Neural crest cell (in vitro differentiated cells): Measurements from ENCODE around the gene PTPN12. TPM values are rescaled to one million over a fixed set of nuclear protein-coding genes. Genes with fewer than 3 reads are reported as not detected.
A peak's percentile ranks its signal among the peaks of the same experiment; 100 is the strongest.

ENCODE experiments used
- DNase-seq: peaks from one replicate; pipeline ENCODE4 v3.0.0; 2021; ENCODE audit warnings: low read depth, mixed read lengths, low spot score
- H3K27ac Mint-ChIP-seq: one replicate; pipeline ENCODE4 v1.8.0; 2021; ENCODE audit warnings: mild to moderate bottlenecking, mixed read lengths; ENCODE audit not compliant: unreplicated experiment
- H3K27me3 Mint-ChIP-seq: 2 replicates; pipeline ENCODE4 v1.8.0; 2021; ENCODE audit warnings: low read depth, mild to moderate bottlenecking, mixed read lengths
- H3K36me3 Mint-ChIP-seq: 2 replicates; pipeline ENCODE4 v1.8.0; 2021; ENCODE audit warnings: low read depth, mild to moderate bottlenecking, mixed read lengths
- H3K4me1 Mint-ChIP-seq: 2 replicates; pipeline ENCODE4 v1.8.0; 2021; ENCODE audit warnings: mixed read lengths
- H3K4me3 Mint-ChIP-seq: one replicate; pipeline ENCODE4 v1.8.0; 2021; ENCODE audit warnings: mild to moderate bottlenecking, mixed read lengths
- H3K9me3 Mint-ChIP-seq: 2 replicates; pipeline ENCODE4 v1.8.0; 2021; ENCODE audit warnings: mixed read lengths
- total RNA-seq: library from RNA; stranded (reverse); gene quantifications from 2 replicates; pipeline ENCODE4 v1.2.1, GENCODE V29; 2021
- TF ChIP-seq, protein P1 (sequence below): fragments of 200-600 bp; sonication (generic); conservative IDR thresholded peaks from 2 replicates; pipeline ENCODE4 v1.5.0; 2021; ENCODE audit warnings: antibody characterized with exemption, mild to moderate bottlenecking

Gene PTPN12
- total RNA-seq, 1 donor from 2014 or later, result 88.2 TPM

DNA sequence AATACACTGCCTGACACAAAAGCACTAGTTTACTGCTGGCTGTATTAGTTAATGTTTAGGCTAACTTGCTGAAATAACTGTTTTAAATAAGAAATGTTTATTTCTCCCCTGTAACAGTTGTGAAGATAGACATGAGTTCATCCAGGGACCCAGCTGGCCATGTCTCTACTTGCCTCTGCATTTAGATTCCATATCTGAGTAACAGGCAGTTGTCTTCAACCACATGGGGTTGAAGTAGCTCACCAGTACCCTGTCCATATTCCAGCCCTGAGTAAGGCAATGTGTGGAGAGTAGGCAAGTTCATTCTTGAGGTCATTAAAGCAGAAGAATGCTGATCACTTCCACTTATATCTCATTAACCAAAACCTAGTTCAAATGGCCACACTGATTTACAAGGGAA, 128.1 kb downstream of the PTPN12 start:
- TF ChIP-seq, protein P1, sequence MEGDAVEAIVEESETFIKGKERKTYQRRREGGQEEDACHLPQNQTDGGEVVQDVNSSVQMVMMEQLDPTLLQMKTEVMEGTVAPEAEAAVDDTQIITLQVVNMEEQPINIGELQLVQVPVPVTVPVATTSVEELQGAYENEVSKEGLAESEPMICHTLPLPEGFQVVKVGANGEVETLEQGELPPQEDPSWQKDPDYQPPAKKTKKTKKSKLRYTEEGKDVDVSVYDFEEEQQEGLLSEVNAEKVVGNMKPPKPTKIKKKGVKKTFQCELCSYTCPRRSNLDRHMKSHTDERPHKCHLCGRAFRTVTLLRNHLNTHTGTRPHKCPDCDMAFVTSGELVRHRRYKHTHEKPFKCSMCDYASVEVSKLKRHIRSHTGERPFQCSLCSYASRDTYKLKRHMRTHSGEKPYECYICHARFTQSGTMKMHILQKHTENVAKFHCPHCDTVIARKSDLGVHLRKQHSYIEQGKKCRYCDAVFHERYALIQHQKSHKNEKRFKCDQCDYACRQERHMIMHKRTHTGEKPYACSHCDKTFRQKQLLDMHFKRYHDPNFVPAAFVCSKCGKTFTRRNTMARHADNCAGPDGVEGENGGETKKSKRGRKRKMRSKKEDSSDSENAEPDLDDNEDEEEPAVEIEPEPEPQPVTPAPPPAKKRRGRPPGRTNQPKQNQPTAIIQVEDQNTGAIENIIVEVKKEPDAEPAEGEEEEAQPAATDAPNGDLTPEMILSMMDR, result no peak
- no peaks in the 10 kb centered on the region for H3K9me3 Mint-ChIP-seq
- H3K27me3 Mint-ChIP-seq, result no peaks in the 10 kb centered on the region
- no peak for DNase-seq
- no peak overlapping the region for H3K27ac Mint-ChIP-seq
- no peak overlapping the region for H3K4me3 Mint-ChIP-seq
- no peaks in the 10 kb centered on the region for H3K4me1 Mint-ChIP-seq
- no peaks in the 10 kb centered on the region for H3K36me3 Mint-ChIP-seq

DNA sequence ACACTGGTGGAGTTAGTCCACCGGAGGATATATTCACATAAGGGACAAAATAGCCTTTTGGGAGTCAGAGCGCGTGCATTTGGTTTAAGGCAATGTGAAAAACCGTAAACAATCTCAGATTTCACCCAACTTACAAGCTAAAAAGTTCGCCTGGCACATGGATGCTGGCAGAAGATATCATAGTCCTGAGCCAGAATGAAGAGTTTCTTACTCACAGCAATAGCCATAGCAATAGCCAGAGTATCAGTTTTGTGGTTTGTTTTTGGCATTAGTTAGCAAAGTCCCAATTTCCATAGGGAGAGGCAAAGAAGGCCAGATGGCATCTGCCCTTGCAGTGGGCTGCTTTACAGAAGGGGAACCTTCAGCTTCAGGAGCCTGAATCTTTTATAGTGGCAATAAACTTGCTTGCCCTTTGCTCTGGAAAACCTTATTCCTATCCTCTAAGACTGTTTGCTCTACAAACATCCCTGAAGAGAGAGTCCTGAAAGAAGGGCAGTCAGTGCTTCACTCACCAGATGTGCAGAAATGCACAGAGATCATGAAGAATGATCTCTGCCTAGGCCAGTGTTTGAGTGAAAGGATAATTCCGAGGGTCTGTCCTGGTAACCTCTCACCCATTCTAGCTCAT, 130.5 kb downstream of the PTPN12 start:
- TF ChIP-seq, protein P1, result no peak
- no peak overlapping the region for H3K4me3 Mint-ChIP-seq
- H3K27me3 Mint-ChIP-seq, result no peaks in the 10 kb centered on the region
- H3K9me3 Mint-ChIP-seq, result no peaks in the 10 kb centered on the region
- no peaks in the 10 kb centered on the region for H3K4me1 Mint-ChIP-seq
- H3K27ac Mint-ChIP-seq, result peak overlapping the region; percentile 20
- no peaks in the 10 kb centered on the region for H3K36me3 Mint-ChIP-seq
- DNase-seq, result no peak

DNA sequence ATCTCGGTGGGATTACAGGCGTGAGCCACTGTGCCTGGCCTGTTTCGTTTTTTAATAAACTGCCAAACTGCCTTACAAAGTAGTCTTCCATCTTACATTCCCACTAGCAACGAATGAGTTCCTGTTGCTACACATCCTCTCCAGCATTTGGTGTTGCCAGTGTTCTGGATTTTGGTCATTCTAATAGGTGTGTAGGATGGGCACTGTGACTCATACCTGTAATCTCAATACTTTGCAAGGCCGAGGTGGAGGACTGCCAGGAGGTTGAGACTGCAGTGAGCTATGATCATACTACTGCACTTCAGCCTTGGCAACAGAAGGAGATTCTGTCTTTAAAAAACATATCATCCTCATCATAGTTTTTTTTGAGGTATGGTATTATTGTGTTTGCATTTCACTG, 137.8 kb downstream of the PTPN12 start:
- Mint-ChIP-seq H3K36me3 (peaks cover 3% of the 10 kb centered on the region), H3K9me3 (no peaks in the 10 kb centered on the region), H3K27ac (no peak overlapping the region), H3K4me1 (no peaks in the 10 kb centered on the region), H3K27me3 (no peaks in the 10 kb centered on the region), H3K4me3 (no peak overlapping the region)
- no peak for DNase-seq
- TF ChIP-seq, protein P1, result no peak

DNA sequence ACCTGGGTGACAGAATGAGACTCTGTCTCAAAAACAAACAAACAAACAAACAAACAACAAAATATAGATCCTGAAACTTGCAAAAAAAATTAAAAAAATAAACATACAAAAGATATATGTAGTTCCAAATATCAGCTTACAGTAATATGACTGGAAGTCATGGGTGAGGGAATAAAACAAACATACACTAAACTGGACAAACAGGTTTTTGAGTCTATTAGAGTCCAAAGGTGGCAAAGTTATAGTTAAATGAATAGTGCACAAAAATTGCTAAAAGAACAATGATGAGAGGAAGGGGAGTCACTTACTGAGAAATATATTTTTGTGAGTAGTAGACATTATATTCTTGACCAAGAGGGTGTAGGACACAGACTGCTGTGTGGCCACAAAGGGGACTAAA, 142.5 kb downstream of the PTPN12 start:
- TF ChIP-seq, protein P1, result no peak
- Mint-ChIP-seq H3K9me3 (no peaks in the 10 kb centered on the region), H3K36me3 (peaks cover 9% of the 10 kb centered on the region), H3K27ac (no peak overlapping the region), H3K4me1 (peaks cover 6% of the 10 kb centered on the region), H3K4me3 (no peak overlapping the region), H3K27me3 (no peaks in the 10 kb centered on the region)
- DNase-seq, result no peak

DNA sequence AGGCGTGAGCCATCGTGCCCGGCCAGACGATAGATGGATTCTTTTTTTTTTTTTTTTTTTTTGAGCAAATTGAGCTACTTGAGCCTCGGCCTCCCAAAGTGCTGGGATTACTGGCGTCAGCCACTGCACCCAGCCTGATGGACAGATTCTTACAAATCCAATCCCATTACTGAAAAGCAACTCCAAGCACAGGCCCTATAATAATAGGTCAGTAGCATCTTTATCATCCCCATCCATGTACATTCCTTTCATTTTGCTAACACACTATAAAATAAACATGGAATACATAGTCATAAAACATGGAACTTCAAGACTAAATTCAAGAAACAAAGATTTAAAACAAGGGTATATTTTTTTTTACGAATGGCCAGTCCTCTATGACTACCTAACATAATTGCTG, 143.2 kb downstream of the PTPN12 start:
- Mint-ChIP-seq H3K27me3 (no peaks in the 10 kb centered on the region), H3K4me3 (no peak overlapping the region), H3K27ac (no peak overlapping the region), H3K9me3 (no peaks in the 10 kb centered on the region), H3K4me1 (peaks cover 6% of the 10 kb centered on the region), H3K36me3 (peaks cover 9% of the 10 kb centered on the region)
- DNase-seq, result no peak
- TF ChIP-seq, protein P1, result no peak
